ENCODE data around the gene RSPH6A.

The RSPH6A gene

GRCh38 chr19:45824531-45825262 lies 9.6 kb upstream of the RSPH6A start:
- DNase-seq: no peak

GRCh38 chr19:45824041-45824471 lies 8.9 kb upstream of the RSPH6A start:
- no peak for DNase-seq

GRCh38 chr19:45823182-45823581 lies 8.1 kb upstream of the RSPH6A start:
- DNase-seq: no peak

GRCh38 chr19:45822716-45823115 lies 7.6 kb upstream of the RSPH6A start:
- DNase-seq: no peak

GRCh38 chr19:45821570-45821969 lies 6.5 kb upstream of the RSPH6A start:
- no peak for DNase-seq

GRCh38 chr19:45821103-45821521 lies 6.0 kb upstream of the RSPH6A start:
- no peak for DNase-seq

- DNase-seq: no peak
Measured at GRCh38 chr19:45820413-45821102, 5.5 kb upstream of the RSPH6A start.

GRCh38 chr19:45819769-45820168 lies 4.7 kb upstream of the RSPH6A start:
- no peak for DNase-seq

- no peak for DNase-seq
Measured at GRCh38 chr19:45817725-45818301, 2.7 kb upstream of the RSPH6A start.

- peak; percentile 68 for DNase-seq
Measured at GRCh38 chr19:45817010-45817724, 2.1 kb upstream of the RSPH6A start.

- DNase-seq: no peak
Measured at GRCh38 chr19:45816236-45817009, 1.3 kb upstream of the RSPH6A start.

- DNase-seq: no peak
Measured at GRCh38 chr19:45815481-45816216, 541 bp upstream of the RSPH6A start.

GRCh38 chr19:45814166-45814780 lies 835 bp downstream of the RSPH6A start:
- no peak for DNase-seq

- DNase-seq: no peak
Measured at GRCh38 chr19:45812297-45812696, 2.8 kb downstream of the RSPH6A start.

GRCh38 chr19:45809643-45810159 lies 5.4 kb downstream of the RSPH6A start:
- no peak for DNase-seq

GRCh38 chr19:45805719-45806118 lies 9.4 kb downstream of the RSPH6A start:
- no peak for DNase-seq

GRCh38 chr19:45804959-45805230 lies 10.2 kb downstream of the RSPH6A start:
- no peak for DNase-seq

- no peak for DNase-seq
Measured at GRCh38 chr19:45804140-45804958, 10.8 kb downstream of the RSPH6A start.

- no peak for DNase-seq
Measured at GRCh38 chr19:45801603-45802175, 13.4 kb downstream of the RSPH6A start.

- DNase-seq: no peak
Measured at GRCh38 chr19:45800070-45800553, 15.0 kb downstream of the RSPH6A start.
